A673 (cell line): ENCODE data around the gene KLHL5.

ENCODE experiments used
- CTCF ChIP-seq: fragments of 300-800, 200-600 bp; sonication (generic); conservative IDR thresholded peaks from 2 replicates; pipeline ENCODE4 v1.5.1; 2017; ENCODE audit warnings: low read depth, mild to moderate bottlenecking, antibody characterized with exemption, low read length, moderate library complexity, mixed read lengths
- EZH2 ChIP-seq: fragments of 200-600 bp; sonication (generic); IDR thresholded peaks from 2 replicates; pipeline ENCODE4 v1.6.1; 2017; ENCODE audit warnings: borderline replicate concordance, low read depth, mild to moderate bottlenecking, mixed read lengths, antibody characterized with exemption, low read length; ENCODE audit not compliant: poor library complexity, severe bottlenecking

GRCh38 chr4:39062094-39062769 lies at the start of gene KLHL5:
- TF ChIP-seq EZH2 (no peak), CTCF (no peak)
